ENCODE results near the gene PPEF2.

Gene PPEF2

GRCh38 chr4:75922588-75922987, 20.3 kb upstream of the PPEF2 start:
- Histone ChIP-seq H3K36me3 (ENCODE audit: insufficient read depth) (no peaks in the 10 kb centered on the region), H4K20me1 (ENCODE audit: insufficient read depth) (no peaks in the 10 kb centered on the region), H3K79me2 (ENCODE audit: insufficient read depth, low read depth) (no peaks in the 10 kb centered on the region), H3K4me2 (no peak overlapping the region), H3K9ac (no peak overlapping the region), H3K4me3 (IDR thresholded peaks at IDR 0.05; ENCODE audit: insufficient read depth, low read depth, low read length) (no peak overlapping the region), H3K27me3 (ENCODE audit: insufficient read depth, low read depth) (no peaks in the 10 kb centered on the region), H2AFZ (ENCODE audit: low read depth) (no peak overlapping the region), H3K27ac (no peak overlapping the region), H3K4me1 (ENCODE audit: low read depth, poor library complexity, severe bottlenecking) (peaks cover 17% of the 10 kb centered on the region)
- TF ChIP-seq, protein P1, sequence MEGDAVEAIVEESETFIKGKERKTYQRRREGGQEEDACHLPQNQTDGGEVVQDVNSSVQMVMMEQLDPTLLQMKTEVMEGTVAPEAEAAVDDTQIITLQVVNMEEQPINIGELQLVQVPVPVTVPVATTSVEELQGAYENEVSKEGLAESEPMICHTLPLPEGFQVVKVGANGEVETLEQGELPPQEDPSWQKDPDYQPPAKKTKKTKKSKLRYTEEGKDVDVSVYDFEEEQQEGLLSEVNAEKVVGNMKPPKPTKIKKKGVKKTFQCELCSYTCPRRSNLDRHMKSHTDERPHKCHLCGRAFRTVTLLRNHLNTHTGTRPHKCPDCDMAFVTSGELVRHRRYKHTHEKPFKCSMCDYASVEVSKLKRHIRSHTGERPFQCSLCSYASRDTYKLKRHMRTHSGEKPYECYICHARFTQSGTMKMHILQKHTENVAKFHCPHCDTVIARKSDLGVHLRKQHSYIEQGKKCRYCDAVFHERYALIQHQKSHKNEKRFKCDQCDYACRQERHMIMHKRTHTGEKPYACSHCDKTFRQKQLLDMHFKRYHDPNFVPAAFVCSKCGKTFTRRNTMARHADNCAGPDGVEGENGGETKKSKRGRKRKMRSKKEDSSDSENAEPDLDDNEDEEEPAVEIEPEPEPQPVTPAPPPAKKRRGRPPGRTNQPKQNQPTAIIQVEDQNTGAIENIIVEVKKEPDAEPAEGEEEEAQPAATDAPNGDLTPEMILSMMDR (conservative IDR thresholded peaks at IDR 0.05; ENCODE audit: low read depth, low read length): no peak

DNA sequence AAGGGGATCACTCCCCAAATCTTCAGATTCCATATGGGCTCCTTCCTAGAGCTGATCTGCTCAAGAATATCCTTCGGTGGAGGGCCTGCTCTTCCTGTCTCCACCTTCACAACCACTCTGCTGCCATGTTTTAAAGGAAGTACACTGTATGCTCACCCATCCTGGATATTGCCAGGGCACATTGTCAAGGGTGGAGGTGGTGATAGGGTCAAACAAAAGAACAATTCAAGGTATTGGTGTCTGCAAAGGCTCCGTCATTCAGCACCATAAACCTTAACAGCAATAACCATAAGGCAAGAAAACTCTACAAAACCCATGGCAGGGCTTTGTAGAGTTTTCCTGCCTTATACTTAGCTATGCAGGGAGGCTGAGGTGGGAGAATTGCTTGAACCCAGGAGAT, 19.7 kb upstream of the PPEF2 start:
- H3K4me2 ChIP-seq: no peak overlapping the region
- H4K20me1 ChIP-seq (ENCODE audit: insufficient read depth): no peaks in the 10 kb centered on the region
- H3K27me3 ChIP-seq (ENCODE audit: insufficient read depth, low read depth): no peaks in the 10 kb centered on the region
- peaks cover 17% of the 10 kb centered on the region for H3K4me1 ChIP-seq (ENCODE audit: low read depth, poor library complexity, severe bottlenecking)
- H3K27ac ChIP-seq: no peak overlapping the region
- no peaks in the 10 kb centered on the region for H3K79me2 ChIP-seq (ENCODE audit: insufficient read depth, low read depth)
- H3K9ac ChIP-seq: no peak overlapping the region
- no peak overlapping the region for H2AFZ ChIP-seq (ENCODE audit: low read depth)
- TF ChIP-seq, protein P1 (conservative IDR thresholded peaks at IDR 0.05; ENCODE audit: low read depth, low read length): no peak
- H3K36me3 ChIP-seq (ENCODE audit: insufficient read depth): no peaks in the 10 kb centered on the region
- H3K4me3 ChIP-seq (IDR thresholded peaks at IDR 0.05; ENCODE audit: insufficient read depth, low read depth, low read length): no peak overlapping the region

DNA sequence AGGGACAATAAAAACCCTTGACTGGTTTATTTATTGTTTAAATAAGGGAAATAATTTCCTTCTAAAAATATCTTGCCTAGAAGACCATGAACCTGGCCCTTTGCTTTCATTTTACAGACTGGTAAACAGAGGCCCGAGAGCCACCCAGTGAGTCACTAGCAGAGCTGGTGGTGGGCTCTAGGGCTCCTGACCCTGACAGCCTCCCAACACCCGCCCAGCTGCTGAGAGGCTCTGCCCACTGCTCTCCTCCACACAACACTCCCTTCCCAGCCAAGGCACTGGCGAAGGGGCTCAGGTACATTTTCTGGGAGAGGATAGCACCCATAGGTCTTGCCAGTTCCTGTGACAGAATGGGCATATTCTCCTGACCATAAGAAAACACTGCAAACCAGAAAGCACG, 18.1 kb upstream of the PPEF2 start:
- Histone ChIP-seq H3K9ac (no peak overlapping the region), H3K4me1 (ENCODE audit: low read depth, poor library complexity, severe bottlenecking) (peaks cover 25% of the 10 kb centered on the region), H3K36me3 (ENCODE audit: insufficient read depth) (no peaks in the 10 kb centered on the region), H4K20me1 (ENCODE audit: insufficient read depth) (no peaks in the 10 kb centered on the region), H3K27ac (no peak overlapping the region), H2AFZ (ENCODE audit: low read depth) (no peak overlapping the region), H3K4me3 (IDR thresholded peaks at IDR 0.05; ENCODE audit: insufficient read depth, low read depth, low read length) (no peak overlapping the region), H3K27me3 (ENCODE audit: insufficient read depth, low read depth) (no peaks in the 10 kb centered on the region), H3K4me2 (no peak overlapping the region), H3K79me2 (ENCODE audit: insufficient read depth, low read depth) (no peaks in the 10 kb centered on the region)
- TF ChIP-seq, protein P1 (conservative IDR thresholded peaks at IDR 0.05; ENCODE audit: low read depth, low read length): no peak

GRCh38 chr4:75919920-75920319, 17.7 kb upstream of the PPEF2 start:
- Histone ChIP-seq H2AFZ (ENCODE audit: low read depth) (no peak overlapping the region), H3K4me1 (ENCODE audit: low read depth, poor library complexity, severe bottlenecking) (peaks cover 21% of the 10 kb centered on the region), H3K4me2 (no peak overlapping the region), H4K20me1 (ENCODE audit: insufficient read depth) (no peaks in the 10 kb centered on the region), H3K4me3 (IDR thresholded peaks at IDR 0.05; ENCODE audit: insufficient read depth, low read depth, low read length) (no peak overlapping the region), H3K79me2 (ENCODE audit: insufficient read depth, low read depth) (no peaks in the 10 kb centered on the region), H3K9ac (no peak overlapping the region), H3K27me3 (ENCODE audit: insufficient read depth, low read depth) (no peaks in the 10 kb centered on the region), H3K27ac (no peak overlapping the region), H3K36me3 (ENCODE audit: insufficient read depth) (no peaks in the 10 kb centered on the region)
- TF ChIP-seq, protein P1 (conservative IDR thresholded peaks at IDR 0.05; ENCODE audit: low read depth, low read length): no peak

Measured in KMS-11 (cell line).